ENCODE results near the gene SLC6A19. TPM values are rescaled to one million over a fixed set of nuclear protein-coding genes. Genes with fewer than 3 reads are reported as not detected.

Gene SLC6A19
- total and polyA plus RNA-seq, 10 donors, result under 0.01 to 0.50 TPM; not detected in 8

DNA sequence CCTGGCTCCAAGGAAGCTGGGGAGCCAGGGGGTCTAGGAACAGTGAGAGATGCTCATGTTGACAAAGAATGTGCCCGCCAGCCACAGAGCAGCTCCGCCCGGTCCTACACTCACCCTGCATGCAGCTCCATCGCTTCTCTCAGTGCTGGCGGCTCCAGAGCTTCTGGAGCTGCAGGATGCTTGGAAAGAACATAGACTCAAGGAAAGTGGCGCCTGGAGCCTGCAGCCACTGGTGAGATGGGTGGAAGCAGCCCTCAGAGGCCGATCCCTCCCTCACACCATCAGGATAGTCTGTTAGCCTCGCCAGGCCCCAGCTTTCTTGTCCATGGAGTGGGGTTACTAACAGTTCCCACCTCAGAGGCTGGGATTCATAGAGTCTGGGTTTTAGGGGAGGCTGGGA, 26.4 kb upstream of the SLC6A19 start:
- Histone ChIP-seq H3K9me3 (no peaks in the 10 kb centered on the region), H3K4me1 (peaks cover 0 to 15% (median 0%) of the 10 kb centered on the region in 6 donors), H3K4me3 (no peak overlapping the region), H3K27ac (no peak overlapping the region), H3K27me3 (replicated peaks in 1 of 7) (peaks cover 0 to 30% (median 0%) of the 10 kb centered on the region in 7 donors), H3K36me3 (no peaks in the 10 kb centered on the region)
- DNase-seq, result no peak
- TF ChIP-seq POLR2A (IDR thresholded peaks at IDR 0.05), result no peak
- no peak for TF ChIP-seq POLR2AphosphoS5 (IDR thresholded peaks at IDR 0.05)
- TF ChIP-seq, protein P1, sequence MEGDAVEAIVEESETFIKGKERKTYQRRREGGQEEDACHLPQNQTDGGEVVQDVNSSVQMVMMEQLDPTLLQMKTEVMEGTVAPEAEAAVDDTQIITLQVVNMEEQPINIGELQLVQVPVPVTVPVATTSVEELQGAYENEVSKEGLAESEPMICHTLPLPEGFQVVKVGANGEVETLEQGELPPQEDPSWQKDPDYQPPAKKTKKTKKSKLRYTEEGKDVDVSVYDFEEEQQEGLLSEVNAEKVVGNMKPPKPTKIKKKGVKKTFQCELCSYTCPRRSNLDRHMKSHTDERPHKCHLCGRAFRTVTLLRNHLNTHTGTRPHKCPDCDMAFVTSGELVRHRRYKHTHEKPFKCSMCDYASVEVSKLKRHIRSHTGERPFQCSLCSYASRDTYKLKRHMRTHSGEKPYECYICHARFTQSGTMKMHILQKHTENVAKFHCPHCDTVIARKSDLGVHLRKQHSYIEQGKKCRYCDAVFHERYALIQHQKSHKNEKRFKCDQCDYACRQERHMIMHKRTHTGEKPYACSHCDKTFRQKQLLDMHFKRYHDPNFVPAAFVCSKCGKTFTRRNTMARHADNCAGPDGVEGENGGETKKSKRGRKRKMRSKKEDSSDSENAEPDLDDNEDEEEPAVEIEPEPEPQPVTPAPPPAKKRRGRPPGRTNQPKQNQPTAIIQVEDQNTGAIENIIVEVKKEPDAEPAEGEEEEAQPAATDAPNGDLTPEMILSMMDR (IDR thresholded peaks at IDR 0.05 in 8 of 11, conservative IDR thresholded peaks at IDR 0.05 in 3 of 11), result no peak
- WGBS, 5 donors, result 85 to 95% (median 92%) methylated on average over 8 of the region's 8 CpGs
- intact Hi-C loops (cut with DNase I; ENCODE audit: low total_unique reads), result no loop called here

DNA sequence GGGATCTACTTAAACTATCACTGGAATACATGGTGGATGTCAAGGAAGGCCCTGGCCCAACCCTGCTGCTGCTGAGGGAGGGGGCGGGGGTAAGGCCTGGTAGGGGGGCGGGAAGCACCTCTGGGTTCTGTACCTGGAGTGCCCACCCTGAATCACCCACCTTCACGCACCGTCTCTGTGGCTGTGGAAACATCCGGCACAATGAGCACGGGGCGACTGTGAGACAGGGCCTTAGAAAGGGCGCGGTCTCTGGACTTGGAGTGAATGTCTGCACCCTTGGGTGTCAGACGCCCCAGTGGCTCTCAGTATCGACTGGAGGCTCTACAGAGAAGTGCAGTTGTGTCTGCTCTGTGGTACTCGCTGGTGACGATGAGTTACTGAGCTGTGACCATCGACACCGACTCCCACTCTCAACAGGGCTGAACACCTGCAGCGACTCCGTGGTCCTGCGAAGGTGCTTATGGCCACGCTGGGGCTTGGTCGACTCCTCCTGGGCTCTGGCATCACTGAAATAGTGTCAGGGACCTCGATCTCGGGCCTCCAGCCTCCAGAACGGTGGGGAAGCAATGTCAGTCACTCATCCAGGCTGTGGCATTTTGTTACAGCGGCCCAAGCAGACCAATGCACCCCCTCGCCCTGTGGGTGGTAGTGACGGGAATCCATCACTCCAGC, 25.5 kb upstream of the SLC6A19 start:
- TF ChIP-seq POLR2A (IDR thresholded peaks at IDR 0.05) (no peak), POLR2AphosphoS5 (IDR thresholded peaks at IDR 0.05) (no peak)
- TF ChIP-seq, protein P1 (IDR thresholded peaks at IDR 0.05 in 8 of 11, conservative IDR thresholded peaks at IDR 0.05 in 3 of 11), result no peak
- Histone ChIP-seq H3K9me3 (no peaks in the 10 kb centered on the region), H3K4me1 (peaks cover 0 to 18% (median 0%) of the 10 kb centered on the region in 6 donors), H3K27ac (no peak overlapping the region), H3K27me3 (replicated peaks in 1 of 7) (peaks cover 0 to 35% (median 0%) of the 10 kb centered on the region in 7 donors), H3K36me3 (no peaks in the 10 kb centered on the region), H3K4me3 (no peak overlapping the region)
- intact Hi-C loops (cut with DNase I; ENCODE audit: low total_unique reads), result no loop called here
- no peak for DNase-seq
- 75 to 94% (median 89%) methylated on average over 13 to 26 of the region's 26 CpGs for whole genome bisulfite sequencing, 5 donors

- H3K27ac ChIP-seq, result no peak overlapping the region
- 88 to 92% (median 90%) methylated on average over 40 to 42 of the region's 42 CpGs for WGBS, 5 donors
- H3K4me1 ChIP-seq, result peaks cover 0 to 24% (median 3%) of the 10 kb centered on the region in 6 donors
- no peak for TF ChIP-seq POLR2AphosphoS5 (IDR thresholded peaks at IDR 0.05)
- TF ChIP-seq POLR2A (IDR thresholded peaks at IDR 0.05), result no peak
- no peak for DNase-seq
- H3K9me3 ChIP-seq, result no peaks in the 10 kb centered on the region
- no peaks in the 10 kb centered on the region for H3K36me3 ChIP-seq
- intact Hi-C loops (cut with DNase I; ENCODE audit: low total_unique reads), result no loop called here
- H3K4me3 ChIP-seq, result no peak overlapping the region
- peaks cover 0 to 43% (median 0%) of the 10 kb centered on the region in 7 donors for H3K27me3 ChIP-seq (replicated peaks in 1 of 7)
Measured at GRCh38 chr5:1176473-1177391, 24.7 kb upstream of the SLC6A19 start.

- peaks cover 0 to 24% (median 3%) of the 10 kb centered on the region in 6 donors for H3K4me1 ChIP-seq
- H3K27me3 ChIP-seq (replicated peaks in 1 of 7), result peaks cover 0 to 53% (median 0%) of the 10 kb centered on the region in 7 donors
- H3K36me3 ChIP-seq, result no peaks in the 10 kb centered on the region
- DNase-seq, result no peak
- TF ChIP-seq POLR2AphosphoS5 (IDR thresholded peaks at IDR 0.05), result no peak
- TF ChIP-seq, protein P1 (IDR thresholded peaks at IDR 0.05 in 8 of 11, conservative IDR thresholded peaks at IDR 0.05 in 3 of 11), result no peak
- no peak for TF ChIP-seq POLR2A (IDR thresholded peaks at IDR 0.05)
- H3K4me3 ChIP-seq, result no peak overlapping the region
- H3K9me3 ChIP-seq, result no peaks in the 10 kb centered on the region
- 85 to 90% (median 89%) methylated on average over 8 to 26 of the region's 30 CpGs for WGBS, 5 donors
- intact Hi-C loops (cut with DNase I; ENCODE audit: low total_unique reads), result no loop called here
- H3K27ac ChIP-seq, result no peak overlapping the region
Measured at GRCh38 chr5:1177826-1178528, 23.4 kb upstream of the SLC6A19 start.
